ENCODE results near the gene PRKG1. TPM values are rescaled to one million over a fixed set of nuclear protein-coding genes. Genes with fewer than 3 reads are reported as not detected.

PRKG1 gene
- total and polyA plus RNA-seq, 2 of the 8 experiments (the other 6 are each of a cell fraction or from before 2014, with no cell fraction given), result 4.2 to 15.2 TPM

- TF ChIP-seq GTF2F1 (IDR thresholded peaks at IDR 0.05; ENCODE audit: borderline replicate concordance, low read depth, low read length) (no peak), JUND (IDR thresholded peaks at IDR 0.05; ENCODE audit: low read length) (no peak), SAP30 (IDR thresholded peaks at IDR 0.05; ENCODE audit: insufficient read depth, insufficient replicate concordance, low read length) (no peak), RFX5 (IDR thresholded peaks at IDR 0.05; ENCODE audit: borderline replicate concordance, low read depth, low read length) (no peak), SP4 (IDR thresholded peaks at IDR 0.05; ENCODE audit: low read length) (no peak)
- TF ChIP-seq, protein P1, sequence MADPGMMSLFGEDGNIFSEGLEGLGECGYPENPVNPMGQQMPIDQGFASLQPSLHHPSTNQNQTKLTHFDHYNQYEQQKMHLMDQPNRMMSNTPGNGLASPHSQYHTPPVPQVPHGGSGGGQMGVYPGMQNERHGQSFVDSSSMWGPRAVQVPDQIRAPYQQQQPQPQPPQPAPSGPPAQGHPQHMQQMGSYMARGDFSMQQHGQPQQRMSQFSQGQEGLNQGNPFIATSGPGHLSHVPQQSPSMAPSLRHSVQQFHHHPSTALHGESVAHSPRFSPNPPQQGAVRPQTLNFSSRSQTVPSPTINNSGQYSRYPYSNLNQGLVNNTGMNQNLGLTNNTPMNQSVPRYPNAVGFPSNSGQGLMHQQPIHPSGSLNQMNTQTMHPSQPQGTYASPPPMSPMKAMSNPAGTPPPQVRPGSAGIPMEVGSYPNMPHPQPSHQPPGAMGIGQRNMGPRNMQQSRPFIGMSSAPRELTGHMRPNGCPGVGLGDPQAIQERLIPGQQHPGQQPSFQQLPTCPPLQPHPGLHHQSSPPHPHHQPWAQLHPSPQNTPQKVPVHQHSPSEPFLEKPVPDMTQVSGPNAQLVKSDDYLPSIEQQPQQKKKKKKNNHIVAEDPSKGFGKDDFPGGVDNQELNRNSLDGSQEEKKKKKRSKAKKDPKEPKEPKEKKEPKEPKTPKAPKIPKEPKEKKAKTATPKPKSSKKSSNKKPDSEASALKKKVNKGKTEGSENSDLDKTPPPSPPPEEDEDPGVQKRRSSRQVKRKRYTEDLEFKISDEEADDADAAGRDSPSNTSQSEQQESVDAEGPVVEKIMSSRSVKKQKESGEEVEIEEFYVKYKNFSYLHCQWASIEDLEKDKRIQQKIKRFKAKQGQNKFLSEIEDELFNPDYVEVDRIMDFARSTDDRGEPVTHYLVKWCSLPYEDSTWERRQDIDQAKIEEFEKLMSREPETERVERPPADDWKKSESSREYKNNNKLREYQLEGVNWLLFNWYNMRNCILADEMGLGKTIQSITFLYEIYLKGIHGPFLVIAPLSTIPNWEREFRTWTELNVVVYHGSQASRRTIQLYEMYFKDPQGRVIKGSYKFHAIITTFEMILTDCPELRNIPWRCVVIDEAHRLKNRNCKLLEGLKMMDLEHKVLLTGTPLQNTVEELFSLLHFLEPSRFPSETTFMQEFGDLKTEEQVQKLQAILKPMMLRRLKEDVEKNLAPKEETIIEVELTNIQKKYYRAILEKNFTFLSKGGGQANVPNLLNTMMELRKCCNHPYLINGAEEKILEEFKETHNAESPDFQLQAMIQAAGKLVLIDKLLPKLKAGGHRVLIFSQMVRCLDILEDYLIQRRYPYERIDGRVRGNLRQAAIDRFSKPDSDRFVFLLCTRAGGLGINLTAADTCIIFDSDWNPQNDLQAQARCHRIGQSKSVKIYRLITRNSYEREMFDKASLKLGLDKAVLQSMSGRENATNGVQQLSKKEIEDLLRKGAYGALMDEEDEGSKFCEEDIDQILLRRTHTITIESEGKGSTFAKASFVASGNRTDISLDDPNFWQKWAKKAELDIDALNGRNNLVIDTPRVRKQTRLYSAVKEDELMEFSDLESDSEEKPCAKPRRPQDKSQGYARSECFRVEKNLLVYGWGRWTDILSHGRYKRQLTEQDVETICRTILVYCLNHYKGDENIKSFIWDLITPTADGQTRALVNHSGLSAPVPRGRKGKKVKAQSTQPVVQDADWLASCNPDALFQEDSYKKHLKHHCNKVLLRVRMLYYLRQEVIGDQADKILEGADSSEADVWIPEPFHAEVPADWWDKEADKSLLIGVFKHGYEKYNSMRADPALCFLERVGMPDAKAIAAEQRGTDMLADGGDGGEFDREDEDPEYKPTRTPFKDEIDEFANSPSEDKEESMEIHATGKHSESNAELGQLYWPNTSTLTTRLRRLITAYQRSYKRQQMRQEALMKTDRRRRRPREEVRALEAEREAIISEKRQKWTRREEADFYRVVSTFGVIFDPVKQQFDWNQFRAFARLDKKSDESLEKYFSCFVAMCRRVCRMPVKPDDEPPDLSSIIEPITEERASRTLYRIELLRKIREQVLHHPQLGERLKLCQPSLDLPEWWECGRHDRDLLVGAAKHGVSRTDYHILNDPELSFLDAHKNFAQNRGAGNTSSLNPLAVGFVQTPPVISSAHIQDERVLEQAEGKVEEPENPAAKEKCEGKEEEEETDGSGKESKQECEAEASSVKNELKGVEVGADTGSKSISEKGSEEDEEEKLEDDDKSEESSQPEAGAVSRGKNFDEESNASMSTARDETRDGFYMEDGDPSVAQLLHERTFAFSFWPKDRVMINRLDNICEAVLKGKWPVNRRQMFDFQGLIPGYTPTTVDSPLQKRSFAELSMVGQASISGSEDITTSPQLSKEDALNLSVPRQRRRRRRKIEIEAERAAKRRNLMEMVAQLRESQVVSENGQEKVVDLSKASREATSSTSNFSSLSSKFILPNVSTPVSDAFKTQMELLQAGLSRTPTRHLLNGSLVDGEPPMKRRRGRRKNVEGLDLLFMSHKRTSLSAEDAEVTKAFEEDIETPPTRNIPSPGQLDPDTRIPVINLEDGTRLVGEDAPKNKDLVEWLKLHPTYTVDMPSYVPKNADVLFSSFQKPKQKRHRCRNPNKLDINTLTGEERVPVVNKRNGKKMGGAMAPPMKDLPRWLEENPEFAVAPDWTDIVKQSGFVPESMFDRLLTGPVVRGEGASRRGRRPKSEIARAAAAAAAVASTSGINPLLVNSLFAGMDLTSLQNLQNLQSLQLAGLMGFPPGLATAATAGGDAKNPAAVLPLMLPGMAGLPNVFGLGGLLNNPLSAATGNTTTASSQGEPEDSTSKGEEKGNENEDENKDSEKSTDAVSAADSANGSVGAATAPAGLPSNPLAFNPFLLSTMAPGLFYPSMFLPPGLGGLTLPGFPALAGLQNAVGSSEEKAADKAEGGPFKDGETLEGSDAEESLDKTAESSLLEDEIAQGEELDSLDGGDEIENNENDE (IDR thresholded peaks at IDR 0.05; ENCODE audit: insufficient replicate concordance, low read length), result no peak
Measured at GRCh38 chr10:51878695-51879094, 804.4 kb downstream of the PRKG1 start (continued).

Measured in H1 (cell line).